HG03558 (cell line): ENCODE measurements around the gene DNLZ.
"Not testable (repeated sequence)": the region's sequence is repeated elsewhere in the genome, so short reads cannot be mapped to it uniquely, and the experiment has no call there.

Experiments used
- ATAC-seq: cut with Tn5 transposase; IDR thresholded peaks from one replicate; pipeline ENCODE4 v1.9.1; 2021; ENCODE audit warnings: moderate number of reproducible peaks; ENCODE audit not compliant: unreplicated experiment; ENCODE audit errors: extremely low read depth

DNLZ gene

GRCh38 chr9:136324501-136325300 lies 38.8 kb downstream of the DNLZ start:
- no peak for ATAC-seq

GRCh38 chr9:136323371-136323789 lies 40.2 kb downstream of the DNLZ start:
- ATAC-seq: no peak

- no peak for ATAC-seq
Measured at GRCh38 chr9:136322756-136323330, 40.7 kb downstream of the DNLZ start.

- ATAC-seq: no peak
Measured at GRCh38 chr9:136321561-136321960, 42.0 kb downstream of the DNLZ start.

GRCh38 chr9:136320972-136321371 lies 42.6 kb downstream of the DNLZ start:
- ATAC-seq: not testable (repeated sequence)

- ATAC-seq: not testable (repeated sequence)
Measured at GRCh38 chr9:136319955-136320354, 43.6 kb downstream of the DNLZ start.

- not testable (repeated sequence) for ATAC-seq
Measured at GRCh38 chr9:136319244-136319643, 44.3 kb downstream of the DNLZ start.

GRCh38 chr9:136318776-136319241 lies 44.7 kb downstream of the DNLZ start:
- ATAC-seq: no peak

- no peak for ATAC-seq
Measured at GRCh38 chr9:136318111-136318775, 45.3 kb downstream of the DNLZ start.

GRCh38 chr9:136317695-136318094 lies 45.8 kb downstream of the DNLZ start:
- ATAC-seq: no peak

- ATAC-seq: no peak
Measured at GRCh38 chr9:136316896-136317676, 46.5 kb downstream of the DNLZ start.

GRCh38 chr9:136316271-136316751 lies 47.2 kb downstream of the DNLZ start:
- no peak for ATAC-seq

GRCh38 chr9:136314944-136315343 lies 48.6 kb downstream of the DNLZ start:
- ATAC-seq: no peak

- ATAC-seq: no peak
Measured at GRCh38 chr9:136314056-136314416, 49.5 kb downstream of the DNLZ start.

- ATAC-seq: no peak
Measured at GRCh38 chr9:136313111-136314055, 50.2 kb downstream of the DNLZ start.

GRCh38 chr9:136312436-136312835 lies 51.1 kb downstream of the DNLZ start:
- ATAC-seq: no peak

GRCh38 chr9:136312009-136312375 lies 51.6 kb downstream of the DNLZ start:
- ATAC-seq: no peak

GRCh38 chr9:136311051-136312008 lies 52.2 kb downstream of the DNLZ start:
- no peak for ATAC-seq
